Measurements from ENCODE around the gene CBX1.

CBX1 gene

DNA sequence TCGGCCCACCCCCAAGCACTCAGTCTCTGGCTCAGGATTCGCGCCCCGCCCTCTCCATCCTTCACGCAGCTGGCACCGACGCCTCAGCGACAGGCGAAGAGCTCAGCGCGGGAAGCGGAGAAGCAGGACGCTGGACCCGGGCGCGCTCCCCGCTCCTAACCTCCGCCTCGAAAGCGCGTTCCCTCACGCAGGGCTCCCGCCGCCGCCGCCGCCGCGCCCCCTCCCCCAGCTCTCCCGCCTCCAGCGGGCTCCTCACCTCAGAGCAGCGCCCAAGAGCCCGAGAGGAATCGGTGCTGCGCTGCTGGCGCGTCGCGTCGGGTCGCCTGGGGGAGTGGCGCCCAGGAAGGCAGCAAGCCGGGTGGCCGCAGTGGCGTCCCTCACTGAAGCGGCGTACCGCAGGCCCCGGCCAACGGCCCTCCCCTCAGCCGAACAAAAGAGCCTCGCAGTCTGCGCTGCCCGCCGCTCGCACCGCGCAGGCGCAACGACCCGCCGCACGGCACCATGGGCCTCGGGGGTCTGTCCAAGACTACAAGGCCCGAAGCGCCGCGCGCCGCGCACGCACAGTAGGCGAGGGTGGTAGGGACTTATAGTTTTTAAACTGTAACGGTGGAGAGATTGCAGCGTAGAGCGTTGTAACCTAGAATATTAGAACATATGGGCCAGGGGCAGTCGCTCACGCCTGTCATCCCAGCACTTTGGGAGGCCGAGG lies at the start of gene CBX1:
TSS of gene CBX1 (minus strand) at position 467 of the 709 bp plus-strand sequence. CDS start 24,474 bp downstream, outside the sequence.
- peak; percentile 96 for DNase-seq

DNA sequence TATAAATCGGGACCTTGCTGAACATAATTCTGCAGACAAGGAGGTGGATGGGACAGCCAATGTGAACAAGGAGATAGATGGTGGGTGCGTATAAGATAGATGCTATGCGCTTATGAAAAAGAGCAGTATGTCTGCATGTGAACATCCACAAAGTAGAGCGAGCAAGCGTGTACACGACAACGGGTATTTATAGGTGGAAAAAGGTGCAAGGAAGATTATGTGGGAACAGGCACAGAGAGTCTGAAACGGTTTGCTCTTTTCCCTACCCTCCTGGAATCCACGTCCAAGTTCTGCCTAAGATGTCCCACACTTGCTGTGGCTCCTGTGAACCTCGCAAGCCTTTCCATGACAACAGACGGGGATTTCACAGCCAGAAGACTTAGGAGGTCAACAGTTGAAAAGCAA lies 49.3 kb upstream of the CBX1 start:
- DNase-seq: no peak

DNA sequence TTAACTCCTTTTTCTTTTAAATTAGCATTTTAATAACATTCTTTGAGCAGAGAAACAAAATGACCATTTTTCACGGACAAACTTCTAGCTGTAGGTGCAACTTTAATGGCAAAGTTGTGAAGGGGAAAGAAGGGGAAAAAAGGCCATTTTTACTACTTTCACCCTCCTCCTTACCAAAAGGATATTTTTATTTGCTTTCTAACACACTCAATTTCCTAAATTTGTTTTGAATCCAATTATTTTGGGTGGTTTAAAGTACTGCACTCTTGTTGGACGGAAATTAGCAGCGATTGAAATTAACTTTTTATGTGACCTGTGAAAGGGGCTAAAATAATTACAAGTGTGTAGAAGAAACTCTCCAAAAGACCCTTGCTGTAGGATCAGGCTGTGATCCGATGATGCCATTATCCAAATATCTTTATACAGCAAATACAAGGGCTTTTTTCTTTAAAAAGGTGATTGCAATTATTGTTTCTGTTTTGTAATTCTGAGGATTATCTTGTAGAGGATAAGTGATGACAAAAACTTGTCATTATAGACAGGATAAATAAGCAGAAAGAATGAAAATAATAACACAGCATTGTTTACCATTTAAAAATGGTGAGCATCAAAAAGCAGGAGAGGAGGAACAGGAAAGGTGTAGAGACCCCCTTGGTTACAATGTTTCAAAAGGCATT lies 48.6 kb upstream of the CBX1 start:
- no peak for DNase-seq

DNA sequence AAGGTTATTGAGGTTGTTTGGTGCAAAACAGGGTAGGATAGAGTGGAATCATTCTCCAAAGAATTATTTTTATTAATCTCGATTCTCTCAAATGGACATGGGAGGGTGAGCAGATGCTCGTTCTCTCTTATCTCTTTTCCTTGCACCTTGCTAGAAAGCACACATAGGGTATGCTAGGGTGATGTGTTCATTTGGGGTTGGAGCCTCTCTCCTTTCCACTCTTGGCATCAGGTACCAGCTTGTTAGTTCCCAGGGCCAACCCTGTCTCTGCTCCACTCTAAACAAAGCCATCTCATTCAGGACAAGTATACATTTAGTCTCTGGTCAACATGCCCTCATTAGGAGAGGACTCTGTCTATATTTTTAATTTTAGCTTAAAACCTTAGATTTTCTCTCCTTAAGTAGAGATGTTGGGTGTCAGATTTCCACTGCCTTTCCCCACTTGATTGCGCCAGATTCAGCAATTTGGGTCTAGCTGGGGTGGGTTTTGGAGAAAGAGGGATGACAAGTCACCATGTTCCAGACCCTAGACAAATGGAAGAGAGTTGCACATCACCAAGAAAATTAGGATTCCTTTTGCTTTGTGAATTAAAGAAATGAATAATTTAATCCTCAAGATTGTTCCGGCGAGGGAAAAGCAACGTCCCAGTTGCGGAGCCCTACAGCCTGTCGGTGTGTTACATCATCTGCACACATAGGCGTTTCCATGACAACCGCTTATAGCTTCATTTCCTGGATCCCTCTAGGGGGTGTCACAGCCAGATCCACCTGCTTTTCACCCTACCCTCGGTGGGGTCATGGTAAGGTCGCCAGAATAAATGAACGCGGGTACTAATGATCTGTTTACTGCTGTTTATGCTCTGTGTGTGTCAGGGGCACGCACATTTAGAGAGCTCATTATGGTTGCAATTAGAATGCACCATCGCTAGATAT lies 47.8 kb upstream of the CBX1 start:
- peak; percentile 55 for DNase-seq

DNA sequence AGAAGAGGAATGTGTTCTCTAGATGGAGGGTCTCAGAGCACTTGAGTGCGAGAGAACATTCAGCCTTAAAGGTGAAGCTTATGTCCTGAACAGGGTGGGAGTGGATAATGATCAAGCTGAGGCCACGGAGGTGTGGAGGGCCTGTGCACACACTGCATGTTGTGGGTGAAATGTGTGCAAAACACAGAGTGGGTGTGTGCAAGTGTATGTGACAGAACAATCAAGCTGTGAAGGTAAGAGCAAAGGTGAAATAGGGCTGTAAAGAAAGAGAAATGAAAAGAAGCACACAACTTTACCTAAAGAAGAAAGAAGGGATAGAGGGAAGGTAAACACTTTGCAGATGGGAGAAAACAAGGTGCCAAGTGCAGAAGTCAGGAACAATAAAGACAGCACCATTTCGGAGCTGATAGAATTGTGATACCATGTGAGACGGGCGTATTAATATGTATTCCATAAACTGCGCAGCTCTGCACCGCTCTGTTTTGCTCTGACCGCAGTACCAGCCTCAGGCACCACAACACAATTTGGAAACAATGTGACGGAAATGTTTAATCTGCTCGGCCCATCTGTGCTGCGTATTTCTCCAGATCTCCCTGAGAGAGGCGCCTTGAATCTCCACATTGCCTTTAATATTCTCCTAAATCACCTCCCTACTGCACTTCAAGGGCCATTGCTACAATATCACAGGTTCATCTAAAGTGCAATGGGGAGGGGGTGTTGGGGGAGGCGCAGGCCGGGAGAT lies 46.9 kb upstream of the CBX1 start:
- peak; percentile 22 for DNase-seq

DNA sequence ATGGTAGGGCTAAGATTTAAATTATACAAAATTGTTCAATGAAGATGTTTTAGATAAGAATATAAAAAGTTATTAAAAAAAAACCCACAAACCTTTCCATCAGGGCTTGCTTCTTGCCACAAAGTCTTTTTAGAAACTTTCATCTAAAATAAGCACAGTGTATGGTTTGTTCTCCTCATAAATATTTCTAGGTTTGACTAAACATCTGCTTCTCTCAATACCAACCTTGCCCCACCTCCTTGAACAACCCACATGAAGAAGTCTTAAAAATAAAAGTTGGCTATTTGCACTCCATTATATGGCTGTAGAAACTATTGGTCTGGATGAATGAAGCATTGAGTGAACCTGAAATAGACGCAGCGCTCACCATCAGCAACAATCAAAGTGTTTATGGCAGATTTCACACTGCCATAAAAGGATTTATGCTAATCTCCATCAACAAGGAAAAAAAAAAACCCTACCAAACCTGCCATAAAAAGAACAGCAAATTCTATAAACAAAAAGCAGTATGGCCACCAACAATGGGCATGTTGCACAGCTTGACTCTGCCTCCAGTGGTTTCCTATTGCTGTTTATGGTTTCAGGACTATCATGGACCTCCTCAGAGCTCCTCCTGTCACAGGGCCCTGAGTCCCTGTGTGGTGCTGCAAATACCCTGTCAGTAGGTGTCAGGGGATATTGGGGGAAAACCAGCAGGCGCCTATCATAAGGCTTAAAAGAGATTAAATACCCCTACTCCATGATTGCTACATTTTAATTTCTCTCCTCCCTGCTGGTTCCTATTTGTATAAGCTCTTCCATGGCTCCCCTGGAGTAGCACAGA lies 43.9 kb upstream of the CBX1 start:
- DNase-seq: no peak

DNA sequence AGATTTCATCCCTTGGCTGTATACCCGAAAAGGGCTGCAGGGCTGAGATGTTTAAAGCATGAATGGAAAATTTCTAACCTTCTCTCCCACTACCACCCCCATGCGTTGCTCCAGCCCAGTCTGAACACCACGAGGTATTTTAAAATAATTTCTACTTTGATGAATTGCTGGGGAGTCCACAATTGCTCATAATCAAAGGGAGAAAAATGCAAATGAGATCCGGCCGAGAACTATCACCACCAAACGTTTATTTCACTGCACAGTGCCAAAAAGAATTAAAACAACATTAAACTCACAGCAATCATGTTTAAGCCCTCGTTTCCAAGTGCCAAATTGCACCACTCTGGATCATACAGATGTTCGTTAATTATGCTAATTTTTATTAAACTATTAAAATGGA lies 43.0 kb upstream of the CBX1 start:
- DNase-seq: no peak

DNA sequence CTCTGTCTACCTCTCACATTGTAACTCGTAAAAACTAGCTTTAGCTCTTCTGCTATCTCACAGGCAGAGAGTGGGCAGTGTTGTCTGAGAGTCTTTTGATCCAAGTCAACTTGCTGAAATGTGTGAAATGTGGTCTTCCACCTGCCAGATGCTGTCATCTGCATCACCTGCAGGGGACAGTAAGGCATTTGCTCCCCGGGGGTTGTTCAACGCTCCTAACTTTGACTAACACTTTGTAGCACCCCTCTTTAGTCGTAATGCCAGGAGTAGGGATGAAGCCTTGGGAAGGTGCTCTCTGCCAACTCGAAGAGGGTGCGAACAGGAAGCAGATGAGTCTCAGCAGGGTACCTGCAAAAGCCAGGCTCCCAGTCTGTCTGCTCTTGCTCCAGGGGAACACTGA lies 42.4 kb upstream of the CBX1 start:
- DNase-seq: no peak

DNA sequence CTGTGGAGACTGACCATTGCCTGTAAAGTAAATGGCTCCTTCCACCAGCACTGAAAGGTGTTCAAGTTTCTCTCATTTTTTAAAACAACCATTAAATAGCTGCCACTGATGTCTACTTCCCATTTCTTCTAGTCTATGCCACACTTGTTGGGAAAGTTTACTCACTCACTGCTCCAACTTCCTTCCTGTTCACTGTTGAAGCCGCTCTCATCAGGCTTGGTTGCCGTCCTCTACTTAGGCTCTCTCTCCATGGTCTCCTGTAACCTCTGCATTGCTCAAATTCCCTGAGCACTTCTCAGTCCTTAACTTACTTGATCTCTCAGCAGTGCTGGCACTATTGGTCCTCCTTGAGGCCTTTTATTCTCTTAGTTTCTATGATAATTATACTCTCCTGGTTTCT lies 38.7 kb upstream of the CBX1 start:
- DNase-seq: no peak

DNA sequence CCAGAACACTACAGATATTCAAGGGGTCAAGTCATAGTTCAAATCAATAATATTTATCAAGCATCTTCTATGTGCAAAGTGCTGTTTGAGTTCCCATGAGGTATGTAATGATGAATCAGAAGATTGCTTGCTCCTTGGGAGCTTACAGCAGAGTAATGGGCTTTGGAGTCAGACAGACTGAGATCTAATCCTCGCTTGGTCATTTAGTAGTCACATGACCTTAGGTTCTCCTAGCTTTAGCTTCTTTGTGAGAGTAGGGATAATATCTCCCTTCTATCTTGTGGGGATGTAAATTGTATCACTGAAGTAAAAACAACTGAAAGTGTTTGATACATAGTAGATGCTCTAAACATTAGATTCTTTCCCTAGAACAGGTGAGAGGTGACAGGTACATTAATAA lies 36.4 kb upstream of the CBX1 start:
- peak; percentile 52 for DNase-seq

DNA sequence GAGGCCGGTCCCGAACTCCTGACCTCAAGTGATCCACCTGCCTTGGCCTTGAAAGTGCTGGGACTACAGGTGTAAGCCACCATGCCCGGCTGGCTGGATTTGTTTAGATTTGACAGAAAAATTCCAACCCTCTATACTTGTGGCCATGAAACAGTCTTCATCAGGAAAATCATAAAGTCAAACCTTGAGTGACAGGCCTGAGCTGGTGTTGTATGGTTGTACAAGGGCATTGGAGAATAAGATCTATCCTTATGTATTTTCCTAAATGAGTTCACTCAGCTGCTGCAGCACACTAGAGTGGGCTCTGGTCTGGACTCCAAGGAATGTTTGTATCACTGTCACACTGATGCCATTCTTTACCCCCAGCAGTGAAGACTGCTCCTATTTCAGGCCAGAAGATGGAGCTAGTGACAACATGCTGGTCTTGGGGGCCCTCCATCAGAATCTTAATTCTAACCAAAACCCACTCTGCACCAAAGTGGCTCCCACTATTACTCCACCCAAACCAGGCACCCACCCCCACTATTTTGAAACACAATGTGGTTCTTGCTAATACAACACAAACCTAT lies 33.7 kb upstream of the CBX1 start:
- DNase-seq: no peak

DNA sequence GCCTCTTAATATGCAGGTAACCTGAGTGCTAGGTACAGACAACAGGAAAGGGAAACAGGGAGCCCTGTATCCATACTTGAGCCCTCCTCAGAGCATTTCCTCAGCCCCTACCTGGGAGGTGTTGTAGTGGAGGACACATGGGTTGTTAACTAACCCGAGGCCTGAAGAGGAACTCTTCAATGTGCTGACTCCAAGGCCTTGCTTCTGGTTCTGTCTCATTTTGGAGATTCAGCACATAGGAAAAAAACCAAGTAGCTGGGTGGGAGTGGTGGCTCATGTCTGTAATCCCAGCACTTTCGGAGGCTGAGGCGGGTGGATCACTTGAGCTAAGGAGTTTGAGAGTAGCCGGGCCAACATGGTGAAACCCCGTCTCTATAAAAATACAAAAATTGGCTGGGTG lies 31.1 kb upstream of the CBX1 start:
- DNase-seq: no peak

DNA sequence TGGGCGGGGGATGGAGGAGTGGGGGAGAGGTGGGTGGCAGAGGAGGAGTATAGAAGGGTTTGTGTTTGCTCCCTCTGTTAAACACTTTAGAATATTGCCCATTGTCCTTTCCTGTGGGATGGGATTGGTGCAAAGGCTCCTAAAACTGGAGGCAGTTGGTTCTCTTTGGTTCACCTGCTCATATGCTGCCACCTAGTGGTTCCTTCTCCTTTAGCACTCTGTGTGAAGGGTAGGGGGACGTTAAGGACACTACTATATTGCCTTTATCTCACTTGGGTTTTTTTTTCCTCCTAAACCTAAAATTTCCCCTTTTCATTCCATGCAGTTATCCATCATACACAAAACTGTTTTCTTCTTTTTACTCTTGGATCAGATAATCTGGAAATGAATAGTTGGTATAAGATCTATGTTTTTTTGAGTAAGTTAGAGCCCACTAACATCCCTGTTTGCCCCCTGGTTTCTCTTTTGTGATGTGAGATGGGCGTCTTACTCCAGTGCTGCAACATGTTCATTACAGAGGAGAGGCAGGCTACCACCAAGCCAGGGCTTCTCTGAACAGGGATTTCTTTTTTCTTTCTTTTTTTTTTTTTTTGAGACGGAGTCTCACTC lies 30.0 kb upstream of the CBX1 start:
- DNase-seq: peak; percentile 31

DNA sequence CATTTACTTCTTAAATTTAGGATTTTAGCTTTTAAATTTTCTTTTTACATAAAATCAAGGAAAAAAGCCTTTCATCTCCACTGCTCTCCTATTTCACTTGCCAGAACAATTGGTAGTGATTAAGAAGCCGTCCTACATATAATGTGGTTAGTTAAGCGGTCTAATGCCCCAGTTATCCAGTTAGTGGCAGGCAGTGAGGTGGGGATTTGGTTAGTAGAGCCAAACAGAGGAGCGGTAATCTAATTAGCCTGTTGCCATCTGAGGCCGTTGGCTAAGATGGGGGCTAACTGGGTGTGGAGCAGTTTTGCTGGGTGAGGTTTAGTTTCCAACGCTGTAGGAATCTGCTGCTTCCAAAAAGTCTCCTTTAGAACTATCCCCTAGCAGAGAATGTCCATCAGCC lies 28.7 kb upstream of the CBX1 start:
- DNase-seq: no peak

DNA sequence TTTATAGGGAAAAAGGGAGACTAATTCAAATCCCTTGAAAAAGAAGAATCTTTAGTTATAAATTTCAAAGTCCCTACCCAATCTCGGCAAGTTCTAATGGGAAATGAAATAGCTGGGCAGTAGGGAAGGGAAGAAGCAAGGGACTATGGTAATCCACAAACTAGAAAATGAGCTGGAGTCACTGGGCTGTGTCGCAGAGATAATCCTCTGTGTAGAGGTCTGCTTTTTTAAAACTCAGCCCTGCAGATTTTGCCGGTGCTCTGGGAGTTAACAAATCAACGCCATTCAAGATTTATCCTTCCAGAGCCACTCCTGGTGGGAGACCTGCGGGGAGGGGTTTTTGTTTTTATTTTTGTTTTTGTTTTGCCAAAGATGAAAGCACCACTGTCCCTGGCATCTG lies 27.1 kb upstream of the CBX1 start:
- no peak for DNase-seq

DNA sequence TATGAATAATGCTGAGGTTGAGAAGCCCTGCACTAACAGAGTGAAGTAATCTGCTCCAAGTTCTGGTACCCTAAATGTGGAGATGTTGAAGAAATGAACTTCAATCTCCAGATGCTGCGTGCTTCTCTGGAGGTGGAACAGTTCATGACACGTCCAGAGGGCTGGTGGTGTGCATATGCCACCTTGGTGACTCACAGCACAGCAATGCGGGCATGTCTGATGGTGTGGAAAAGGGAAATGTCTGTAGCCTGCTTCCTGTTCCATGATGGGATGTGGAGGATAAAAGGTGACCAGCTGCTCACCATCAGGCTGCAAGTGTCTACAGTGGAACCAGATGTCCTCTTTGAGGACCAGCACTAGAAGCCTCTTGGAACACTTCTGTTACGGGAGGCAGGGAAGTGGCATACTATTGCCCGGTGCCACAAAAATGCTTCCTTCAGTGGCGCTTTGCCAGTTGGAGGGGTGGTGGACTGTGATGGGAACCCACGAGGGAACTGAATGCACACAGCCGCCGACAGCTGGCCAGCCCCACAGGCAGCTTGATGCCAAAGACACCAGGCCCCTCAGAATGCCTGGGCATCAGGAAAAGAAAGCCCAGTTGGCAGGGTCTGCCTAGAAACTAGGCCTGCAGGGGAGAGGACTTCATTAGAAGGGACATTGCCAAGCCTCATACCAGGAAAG lies 26.2 kb upstream of the CBX1 start:
- DNase-seq: no peak

DNA sequence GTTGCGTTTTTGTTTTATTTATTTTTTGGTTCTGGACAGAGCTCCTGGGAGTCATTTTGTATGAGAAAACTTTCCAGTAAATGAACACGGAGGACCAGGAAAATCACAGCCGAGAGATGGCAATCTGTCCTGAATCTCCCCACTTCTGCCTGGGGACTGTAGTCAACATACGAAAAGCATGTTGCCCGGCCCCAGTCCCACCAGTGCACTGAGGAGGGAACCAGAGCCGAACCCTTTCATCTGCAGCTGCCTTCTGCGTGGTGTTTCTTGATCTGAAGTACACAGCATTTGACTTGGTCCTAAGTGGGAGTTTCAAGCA lies 25.2 kb upstream of the CBX1 start:
- DNase-seq: no peak

DNA sequence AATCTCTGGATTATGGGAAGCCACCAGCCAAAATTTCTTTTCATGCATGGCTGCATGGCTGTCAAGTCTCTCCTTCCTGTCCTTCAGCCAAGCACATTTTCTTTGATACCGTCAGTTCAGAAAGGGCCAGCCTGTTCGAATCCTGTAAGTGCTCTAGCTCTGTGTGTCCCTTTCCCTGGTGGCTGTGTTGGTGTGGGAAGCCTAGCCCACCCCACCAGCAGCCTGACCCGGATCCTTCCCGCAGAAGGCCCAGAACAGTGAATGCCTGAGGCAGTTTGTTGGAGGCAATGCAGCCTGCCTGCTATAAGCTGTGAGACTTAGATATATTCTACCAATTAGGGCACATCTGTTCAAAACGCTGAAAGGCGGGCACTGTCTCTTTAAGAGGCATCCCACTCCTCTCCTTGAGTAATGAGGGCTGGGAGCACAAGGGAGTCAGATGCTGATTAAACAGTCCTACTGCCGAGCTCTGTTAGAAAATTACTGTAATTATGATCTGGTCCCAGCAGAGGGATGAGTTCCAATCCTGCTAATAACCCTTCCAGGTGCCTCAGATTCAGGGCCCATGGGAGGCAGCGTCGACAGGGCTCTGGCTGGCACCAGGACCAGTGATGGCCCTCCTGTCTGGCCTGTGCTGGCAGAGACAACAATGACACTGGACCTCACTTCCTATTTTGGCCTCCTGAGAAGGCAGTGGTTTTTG lies 24.7 kb upstream of the CBX1 start:
- DNase-seq: no peak

DNA sequence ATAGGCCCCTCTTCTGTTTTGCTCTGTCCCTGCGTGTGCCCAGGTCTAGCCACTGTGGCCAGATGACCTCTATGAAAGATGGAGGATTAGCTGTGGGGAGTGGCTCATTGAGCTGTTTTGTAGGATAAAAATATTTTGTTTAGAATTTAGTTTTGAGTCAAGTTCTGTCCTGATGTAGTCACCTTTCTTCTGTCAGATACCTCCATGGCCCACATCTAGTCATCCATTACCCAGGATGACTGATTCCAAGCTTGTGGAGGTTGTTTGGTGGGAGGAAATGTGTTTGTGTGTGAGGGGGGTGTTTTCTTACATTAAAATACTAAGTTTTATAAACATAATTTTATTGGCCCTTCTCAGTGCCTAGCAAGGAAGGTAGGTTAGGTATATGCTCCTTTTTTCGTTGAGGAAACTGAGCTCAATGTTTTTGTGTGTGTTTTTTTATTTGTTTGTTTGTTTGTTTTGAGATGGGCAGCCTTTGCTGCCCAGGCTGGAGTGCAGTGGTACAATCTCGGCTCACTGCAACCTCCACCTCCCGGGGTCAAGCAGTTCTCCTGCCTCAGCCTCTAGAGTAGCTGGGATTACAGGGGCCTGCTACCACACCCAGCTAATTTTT lies 22.6 kb upstream of the CBX1 start:
- no peak for DNase-seq

DNA sequence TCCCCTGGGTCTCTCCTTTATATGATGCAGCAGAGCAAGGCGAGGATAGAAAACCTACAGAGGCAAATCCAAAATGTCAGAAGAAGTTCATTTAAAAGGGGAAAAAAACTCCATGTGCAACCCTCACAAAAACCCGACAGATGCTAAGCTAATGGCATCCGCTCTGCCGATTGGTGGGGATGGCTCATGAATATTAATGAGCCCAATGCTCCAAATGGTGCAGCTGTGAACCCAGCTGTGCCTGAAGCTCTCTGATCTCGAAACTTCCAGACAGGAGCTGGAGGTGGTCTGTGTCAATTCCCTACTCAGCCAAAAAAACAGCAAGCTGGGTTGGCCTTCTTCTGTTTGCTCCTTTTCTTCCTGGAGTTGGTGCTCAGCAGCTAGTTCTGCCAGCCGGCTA lies 21.8 kb upstream of the CBX1 start:
- DNase-seq: no peak
